Neural cell (in vitro differentiated cells): Measurements from ENCODE around the gene PPP1R15B.

ENCODE experiments used
- CTCF ChIP-seq: fragments of 450-650 bp; IDR thresholded peaks from 2 replicates; pipeline ENCODE4 v1.5.1; 2014; ENCODE audit warnings: antibody characterized with exemption, mild to moderate bottlenecking, moderate library complexity; ENCODE audit not compliant: poor library complexity, severe bottlenecking
- POLR2AphosphoS5 ChIP-seq: IDR thresholded peaks from 2 replicates; pipeline ENCODE4 v1.6.1; 2012
- TAF1 ChIP-seq: IDR thresholded peaks from 2 replicates; pipeline ENCODE4 v1.6.1; 2012; ENCODE audit warnings: low read depth

GRCh38 chr1:204409123-204409522 is 2.5 kb downstream of the PPP1R15B start:
- TF ChIP-seq POLR2AphosphoS5 (no peak), CTCF (no peak), TAF1 (no peak)
